Gastroesophageal sphincter (tissue), 3 donors: ENCODE data around the gene ATXN7.

Experiments used
- CTCF ChIP-seq, 4 experiments: fragments of 200-600 bp in 2 of 4; fragments of 450-650 bp in 2 of 4; sonication (generic) in 1 of 4; IDR thresholded peaks; one replicate each; pipeline ENCODE4 v1.5.1; 2017 to 2019; ENCODE audit warnings: antibody characterized with exemption in 4 of 4, mild to moderate bottlenecking in 2 of 4, moderate library complexity in 2 of 4
- POLR2A ChIP-seq, 2 donors: fragments of 450-650 bp; IDR thresholded peaks; one replicate each; pipeline ENCODE4 v1.6.1; 2017; ENCODE audit warnings: antibody characterized with exemption in 2 of 2, mild to moderate bottlenecking in 2 of 2, moderate library complexity in 1 of 2

DNA sequence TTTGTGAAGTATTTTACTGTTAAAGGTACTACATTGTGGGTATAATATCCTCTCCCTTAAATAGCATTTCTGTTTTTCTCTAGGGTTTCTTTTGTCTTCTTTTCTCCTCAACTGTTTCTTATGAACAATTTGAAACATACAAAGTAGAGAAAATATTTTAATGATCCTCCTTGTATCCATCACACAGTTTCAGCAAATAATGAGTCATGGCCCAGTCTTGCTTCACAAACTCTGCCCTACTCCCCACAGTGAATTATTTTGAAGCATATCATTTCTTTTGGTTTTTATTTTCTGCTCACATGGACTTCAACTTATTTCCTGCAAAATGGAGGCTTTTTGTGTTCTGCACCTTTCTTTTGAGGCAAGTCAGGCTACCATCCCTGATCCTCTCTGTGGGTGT is 54.7 kb downstream of the ATXN7 start:
- TF ChIP-seq CTCF (IDR thresholded peaks at IDR 0.05) (no peak), POLR2A (IDR thresholded peaks at IDR 0.05) (no peak)
